Measurements from ENCODE around the gene FBXO30.

FBXO30 gene

DNA sequence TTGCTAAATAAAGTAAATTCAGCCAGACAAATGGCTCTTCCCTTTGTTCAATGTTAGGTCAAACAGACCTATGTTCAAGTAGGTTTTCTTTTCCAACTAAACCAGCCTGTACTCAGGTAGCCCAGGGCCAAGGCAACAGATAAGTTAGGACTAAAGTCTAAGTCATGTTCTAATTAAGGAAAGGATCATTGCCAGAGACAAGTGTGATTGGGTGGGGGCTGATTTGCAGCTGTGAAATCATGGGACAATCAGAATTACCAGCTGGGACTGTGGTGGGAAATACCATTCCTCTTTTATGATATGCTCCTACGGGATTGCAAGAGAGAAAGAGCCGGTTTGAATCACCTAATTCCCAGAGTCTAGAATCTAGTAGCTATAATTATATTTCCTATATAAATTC lies 4.2 kb upstream of the FBXO30 start:
- in situ Hi-C loops (cut with MboI; ENCODE audit: low sequenced_read_pairs): no loop called here

GRCh38 chr6:145816392-145816791 lies 1.8 kb upstream of the FBXO30 start:
- in situ Hi-C loops (cut with MboI; ENCODE audit: low sequenced_read_pairs): no loop called here

DNA sequence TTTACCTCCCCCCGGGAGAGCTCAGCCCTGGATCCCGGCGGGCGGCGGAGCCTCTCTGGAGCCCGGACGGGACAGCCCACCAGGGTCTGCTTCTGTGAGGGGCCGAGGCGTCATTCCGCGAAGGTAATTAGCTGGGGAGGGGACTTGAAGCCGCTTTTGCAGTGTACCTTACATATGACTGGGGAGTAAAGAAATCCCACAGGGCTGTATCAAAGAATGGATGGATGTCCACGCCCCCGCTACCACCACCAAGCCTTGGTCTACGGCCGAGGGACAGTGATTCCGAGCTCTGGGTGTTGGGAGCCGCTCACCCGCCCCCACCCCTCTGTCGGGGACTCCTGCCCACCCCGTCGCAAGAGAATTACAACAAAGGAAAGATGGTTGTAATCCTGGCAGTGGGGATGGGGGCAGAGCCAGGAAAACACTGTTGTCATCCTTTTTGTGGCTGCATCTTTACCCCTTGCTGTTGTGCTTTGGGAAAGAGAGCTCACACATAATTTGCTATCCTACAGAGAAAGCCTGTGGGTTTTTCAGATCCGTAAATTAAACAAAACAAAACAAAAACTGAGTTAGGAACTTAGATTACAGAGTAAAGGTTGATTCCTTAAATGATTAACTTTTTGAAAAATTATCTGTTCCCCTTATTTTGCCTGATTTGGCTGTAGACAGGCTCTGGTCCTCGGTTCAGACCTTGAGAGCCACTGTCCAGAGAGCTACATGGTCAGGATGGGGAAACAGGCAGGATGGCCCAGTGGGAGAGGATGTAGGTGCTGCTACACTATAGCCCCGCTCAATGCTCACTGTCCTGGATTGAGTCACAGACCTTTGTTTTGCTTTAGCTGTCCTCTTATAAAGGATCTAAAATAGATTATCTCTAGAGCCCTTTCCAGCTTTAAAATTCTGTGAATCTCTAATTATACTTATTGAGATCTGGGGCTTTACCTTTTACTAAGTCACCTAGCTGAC lies 997 bp upstream of the FBXO30 start:
- in situ Hi-C loops (cut with MboI; ENCODE audit: low sequenced_read_pairs): no loop called here

GRCh38 chr6:145814035-145814500 lies 527 bp downstream of the FBXO30 start:
- in situ Hi-C loops (cut with MboI; ENCODE audit: low sequenced_read_pairs): no loop called here

- in situ Hi-C loops (cut with MboI; ENCODE audit: low sequenced_read_pairs): no loop called here
Observed at GRCh38 chr6:145813285-145814034, 1.1 kb downstream of the FBXO30 start.

GRCh38 chr6:145811741-145812140 lies 2.9 kb downstream of the FBXO30 start:
- in situ Hi-C loops (cut with MboI; ENCODE audit: low sequenced_read_pairs): no loop called here

GRCh38 chr6:145809785-145810184 lies 4.8 kb downstream of the FBXO30 start:
- in situ Hi-C loops (cut with MboI; ENCODE audit: low sequenced_read_pairs): no loop called here

- in situ Hi-C loops (cut with MboI; ENCODE audit: low sequenced_read_pairs): no loop called here
Observed at GRCh38 chr6:145809211-145809610, 5.4 kb downstream of the FBXO30 start.

DNA sequence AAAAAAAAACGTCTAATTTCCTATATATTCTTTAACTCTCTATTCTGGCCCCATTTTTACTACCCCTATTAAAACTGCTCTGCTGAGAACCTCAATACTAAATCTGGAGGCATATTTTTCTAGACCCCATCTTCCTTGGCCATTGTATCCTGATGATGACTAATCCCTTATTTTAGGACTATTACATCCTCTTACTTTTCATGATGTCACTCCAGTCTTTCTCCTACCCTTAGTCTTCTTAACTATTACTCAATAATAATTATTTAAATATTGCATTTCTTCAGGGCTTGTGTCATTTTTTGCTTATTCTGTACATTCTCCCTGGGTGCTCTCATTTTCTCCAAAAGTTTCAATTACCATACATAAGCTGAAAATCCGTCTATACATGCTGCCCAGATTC lies 6.4 kb downstream of the FBXO30 start:
- in situ Hi-C loops (cut with MboI; ENCODE audit: low sequenced_read_pairs): no loop called here

GRCh38 chr6:145802141-145802540 lies 12.5 kb downstream of the FBXO30 start:
- in situ Hi-C loops (cut with MboI; ENCODE audit: low sequenced_read_pairs): no loop called here

- in situ Hi-C loops (cut with MboI; ENCODE audit: low sequenced_read_pairs): no loop called here
Observed at GRCh38 chr6:145801021-145801420, 13.6 kb downstream of the FBXO30 start.

GRCh38 chr6:145798530-145798929 lies 16.1 kb downstream of the FBXO30 start:
- in situ Hi-C loops (cut with MboI; ENCODE audit: low sequenced_read_pairs): no loop called here

DNA sequence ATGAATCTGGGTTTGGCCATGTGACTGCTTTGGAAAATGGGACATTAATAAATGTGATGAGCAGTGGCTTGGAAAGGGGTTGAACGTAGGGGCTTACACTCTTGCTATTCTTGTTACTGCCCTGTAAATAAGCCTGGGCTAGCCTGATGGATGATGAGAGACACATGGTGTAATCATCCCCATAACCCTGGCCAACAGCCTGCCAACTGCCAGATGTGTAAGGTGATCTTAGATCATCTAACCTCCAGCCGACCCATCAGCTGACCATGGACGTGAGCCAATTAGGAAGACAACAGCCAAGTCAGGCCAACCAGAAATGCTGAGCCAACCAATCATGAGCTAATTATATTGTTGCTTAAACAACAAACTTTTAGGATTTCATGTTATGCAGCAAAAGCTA lies 25.2 kb downstream of the FBXO30 start:
- in situ Hi-C loops (cut with MboI; ENCODE audit: low sequenced_read_pairs): no loop called here

DNA sequence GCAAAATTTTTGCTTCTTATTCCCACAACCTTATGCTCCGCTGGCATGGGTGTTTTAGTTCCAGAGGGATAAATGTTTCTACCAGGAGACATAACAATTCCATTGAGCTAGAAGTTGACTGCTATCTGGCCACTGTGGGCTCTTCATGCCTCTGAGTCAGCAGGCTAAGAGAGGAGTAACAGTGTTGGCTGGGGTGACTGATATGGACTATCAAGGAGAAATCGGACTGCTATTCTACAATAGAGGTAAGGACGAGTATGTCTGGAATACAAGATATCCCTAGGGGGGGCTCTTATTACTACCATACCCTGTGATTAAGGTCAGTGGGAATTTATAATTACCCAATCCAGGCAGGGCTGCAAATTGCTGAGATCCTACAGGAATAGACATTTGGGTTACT lies 26.9 kb downstream of the FBXO30 start:
- in situ Hi-C loops (cut with MboI; ENCODE audit: low sequenced_read_pairs): no loop called here

DNA sequence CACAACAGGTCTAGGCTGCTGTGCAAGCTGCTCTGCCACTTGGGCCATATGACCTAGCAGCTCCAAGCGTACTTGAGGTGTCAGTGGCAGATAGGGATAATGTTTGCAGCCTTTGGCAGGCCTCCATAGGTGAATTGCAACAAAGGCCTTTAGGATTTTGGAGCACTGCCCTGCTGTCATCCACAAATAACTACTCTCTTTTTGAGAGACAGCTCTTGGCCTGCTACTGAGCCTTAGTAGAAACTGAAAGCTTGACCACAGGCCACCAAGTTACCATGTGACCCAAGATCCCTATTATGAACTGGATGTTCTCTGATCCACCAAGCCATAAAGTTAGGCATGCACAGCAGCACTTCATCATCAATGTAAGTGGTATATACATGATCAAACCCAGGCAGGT lies 29.9 kb downstream of the FBXO30 start:
- in situ Hi-C loops (cut with MboI; ENCODE audit: low sequenced_read_pairs): no loop called here

DNA sequence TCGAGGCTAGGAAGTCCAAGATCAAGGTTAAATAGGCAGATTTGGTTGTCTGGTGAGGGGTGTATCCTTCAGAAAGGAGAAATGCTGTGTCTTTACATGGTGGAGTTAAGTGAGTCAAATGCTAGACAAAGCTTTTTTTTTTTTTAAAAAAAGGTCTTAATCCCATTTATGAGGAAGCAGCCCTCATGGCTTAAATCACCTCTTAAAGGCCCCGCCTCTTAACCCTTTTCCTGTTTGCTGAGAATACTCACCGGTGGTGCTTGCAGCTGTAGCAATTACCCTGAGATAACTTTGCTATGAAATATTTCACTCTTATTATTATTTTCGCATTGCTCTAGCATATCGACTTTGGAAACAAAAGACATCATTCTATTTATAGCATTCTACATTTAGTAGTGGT lies 30.8 kb downstream of the FBXO30 start:
- in situ Hi-C loops (cut with MboI; ENCODE audit: low sequenced_read_pairs): no loop called here

DNA sequence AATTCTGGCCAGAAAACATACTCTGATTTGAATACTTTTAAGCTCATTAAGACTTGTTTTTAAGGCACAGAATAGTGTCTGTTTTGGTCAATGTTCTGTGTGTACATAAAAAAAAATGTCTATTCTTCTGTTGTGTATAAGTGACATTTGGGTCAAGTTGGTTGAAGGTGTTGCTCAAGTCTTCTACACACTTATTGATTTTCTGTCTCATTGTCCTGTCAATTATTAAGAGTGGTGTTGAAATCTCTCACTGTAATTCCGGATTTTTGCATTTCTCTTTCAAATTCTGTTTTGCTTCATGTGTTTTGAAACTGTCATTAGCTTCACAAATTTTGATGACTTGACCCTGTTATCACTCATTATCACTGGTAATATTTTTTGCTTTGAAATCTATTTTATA lies 41.7 kb downstream of the FBXO30 start:
- in situ Hi-C loops (cut with MboI; ENCODE audit: low sequenced_read_pairs): no loop called here

- in situ Hi-C loops (cut with MboI; ENCODE audit: low sequenced_read_pairs): no loop called here
Observed at GRCh38 chr6:145765449-145765848, 49.1 kb downstream of the FBXO30 start.

- in situ Hi-C loops (cut with MboI; ENCODE audit: low sequenced_read_pairs): no loop called here
Observed at GRCh38 chr6:145763742-145764141, 50.9 kb downstream of the FBXO30 start.

DNA sequence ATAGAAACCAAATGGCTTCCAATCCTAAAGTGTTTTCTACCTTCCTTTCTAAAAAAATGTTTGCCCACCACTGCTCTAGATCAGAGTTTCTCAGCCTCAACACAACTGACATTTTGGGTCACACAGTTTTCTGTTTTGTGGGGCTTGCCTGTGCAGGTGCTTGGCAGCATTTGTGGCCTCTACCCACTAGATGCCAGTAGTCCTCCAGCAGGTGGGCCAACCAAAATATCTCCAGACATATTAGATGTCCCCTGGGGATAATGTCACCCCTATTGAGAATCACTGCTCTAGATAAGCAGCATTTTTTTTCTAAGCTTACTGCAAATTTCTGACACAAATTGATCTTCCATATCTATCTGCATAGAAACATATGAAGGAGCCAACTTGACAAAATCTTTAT lies 53.0 kb downstream of the FBXO30 start:
- in situ Hi-C loops (cut with MboI; ENCODE audit: low sequenced_read_pairs): no loop called here

DNA sequence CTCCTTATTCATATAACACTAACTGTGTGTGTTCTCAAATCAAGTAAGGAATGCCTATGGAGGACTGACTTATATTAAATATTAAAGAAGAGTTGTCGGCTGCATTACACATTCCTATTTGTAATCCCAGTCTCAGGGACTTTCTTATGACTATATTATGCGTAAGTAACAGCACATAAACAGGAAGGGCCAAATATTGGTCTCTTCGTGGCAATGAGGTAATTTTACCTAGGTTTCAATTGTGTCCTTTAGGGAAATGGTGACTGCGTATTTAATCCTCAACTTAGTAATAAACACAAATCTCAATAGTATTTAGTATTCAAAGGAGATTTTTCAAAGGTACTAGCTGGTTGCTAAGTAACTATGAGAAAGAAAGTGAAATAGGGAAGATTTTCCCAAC lies 56.5 kb downstream of the FBXO30 start:
- in situ Hi-C loops (cut with MboI; ENCODE audit: low sequenced_read_pairs): no loop called here

DNA sequence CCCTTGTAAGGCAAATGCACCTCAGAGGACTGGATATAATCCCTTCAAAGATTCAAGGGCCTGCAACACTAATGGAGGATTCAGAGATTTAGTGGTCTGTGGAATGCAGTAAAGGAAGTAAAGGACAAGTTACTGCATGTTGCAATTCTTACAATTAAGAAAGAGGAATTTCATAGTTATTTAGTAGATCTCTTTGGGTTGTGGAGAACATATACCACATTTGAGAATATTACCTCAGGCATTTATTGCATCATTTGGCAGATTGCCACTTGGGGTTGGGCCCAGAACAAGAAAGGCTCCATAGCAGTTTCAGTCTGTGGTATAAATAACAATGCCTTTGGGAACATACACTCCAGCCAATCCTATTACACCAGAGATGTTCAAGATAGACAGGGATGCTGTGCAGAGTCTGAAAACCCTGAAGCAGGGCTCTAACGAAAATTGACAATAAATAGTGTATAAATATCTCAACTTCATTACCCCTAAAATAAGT lies 58.4 kb downstream of the FBXO30 start:
- in situ Hi-C loops (cut with MboI; ENCODE audit: low sequenced_read_pairs): no loop called here

All from HL-60/S4 treated with retinoic acid at 250 ng/mL for 4 days and 3 days (cell line).